Endothelial cell of umbilical vein (primary cell): Measurements from ENCODE around the gene NALCN. TPM values are rescaled to one million over a fixed set of nuclear protein-coding genes. Genes with fewer than 3 reads are reported as not detected.

Source experiments
- BruUV-seq: library from RNA; stranded (reverse); fragments of 400-500 nt; replicated peaks from 2 replicates; lab custom pipeline; 2021; lab: Mats Ljungman, UMichigan
- CTCF ChIA-PET: fragments of 300-600, 350-600 bp; sonication (Branson Sonifier 250); formaldehyde crosslinking; loops from one replicate; lab custom pipeline; 2021; ENCODE audit warnings: antibody characterized with exemption, inconsistent platforms; lab: Charles Lee
- POLR2A ChIA-PET: fragments of 300-600, 350-600 bp; sonication (Branson Sonifier 250); formaldehyde crosslinking; loops from one replicate; lab custom pipeline; 2021; ENCODE audit warnings: antibody characterized with exemption, inconsistent platforms; lab: Charles Lee
- DNase-seq: peaks from one replicate; pipeline ENCODE4 v3.0.0-alpha.2; 2011; ENCODE audit warnings: low read depth, low spot score
- FAIRE-seq: peaks from 2 replicates; lab custom pipeline; 2011; peaks lifted over from hg19 to GRCh38; lab: Jason Lieb, UNC
- H2AFZ ChIP-seq: 2 replicates; pipeline ENCODE4 v1.6.0; 2012; ENCODE audit warnings: low read depth, low read length, control low read depth, inconsistent platforms
- H3K27ac ChIP-seq: 2 replicates; pipeline ENCODE4 v1.5.1; 2011; ENCODE audit warnings: low read depth, mild to moderate bottlenecking, control low read depth, low read length, moderate library complexity; ENCODE audit not compliant: insufficient read depth
- H3K27me3 ChIP-seq, 2 experiments: 2 replicates each; pipeline versions ENCODE4 v1.6.0 to v1.6.1; 2011; ENCODE audit warnings: low read length in 2 of 2, mixed read lengths in 1 of 2; ENCODE audit not compliant: control insufficient read depth in 2 of 2, insufficient read depth in 2 of 2
- H3K36me3 ChIP-seq, 2 experiments: 2 replicates in 1 of 2; 3 replicates in 1 of 2; pipeline ENCODE4 v1.5.1; 2011; ENCODE audit warnings: low read length in 2 of 2, mild to moderate bottlenecking in 1 of 2, moderate library complexity in 1 of 2; ENCODE audit not compliant: control insufficient read depth in 2 of 2, insufficient read depth in 2 of 2; ENCODE audit errors: extremely low read depth in 1 of 2
- H3K4me1 ChIP-seq: 3 replicates; pipeline ENCODE4 v1.5.1; 2011; ENCODE audit warnings: mild to moderate bottlenecking, low read length; ENCODE audit not compliant: control insufficient read depth, insufficient read depth; ENCODE audit errors: extremely low read depth
- H3K4me2 ChIP-seq: 2 replicates; pipeline ENCODE4 v1.6.1; 2011; ENCODE audit warnings: low read length, control low read depth, mixed read lengths; ENCODE audit not compliant: insufficient read depth
- H3K4me3 ChIP-seq, 3 experiments: fragments of 200-600 bp in 1 of 3; sonication (generic), shearing (Covaris generic) in 1 of 3; replicated peaks in 1 of 3; 2 replicates each; pipeline ENCODE4 v1.5.1; 2011 to 2016; ENCODE audit warnings: control low read depth in 3 of 3, low read length in 3 of 3, mild to moderate bottlenecking in 2 of 3, inconsistent platforms in 1 of 3, low read depth in 1 of 3, moderate library complexity in 1 of 3; ENCODE audit not compliant: insufficient read depth in 1 of 3
- H3K79me2 ChIP-seq: 2 replicates; pipeline ENCODE4 v1.6.0; 2012; ENCODE audit warnings: low read length, inconsistent platforms; ENCODE audit not compliant: control insufficient read depth, insufficient read depth
- H3K9ac ChIP-seq: replicated peaks from 2 replicates; pipeline ENCODE3; 2011; ENCODE audit warnings: low read length, control low read depth; ENCODE audit not compliant: insufficient read depth; ENCODE audit errors: extremely low read depth
- H3K9me1 ChIP-seq: replicated peaks from 3 replicates; pipeline ENCODE4 v1.6.0; 2011; ENCODE audit warnings: mild to moderate bottlenecking, low read length; ENCODE audit not compliant: control insufficient read depth, insufficient read depth; ENCODE audit errors: extremely low read depth
- H3K9me3 ChIP-seq: replicated peaks from 2 replicates; pipeline ENCODE4 v1.5.1; 2012; ENCODE audit warnings: low read length, inconsistent platforms; ENCODE audit not compliant: control insufficient read depth, insufficient read depth
- H4K20me1 ChIP-seq: replicated peaks from 2 replicates; pipeline ENCODE3; 2011; ENCODE audit warnings: mild to moderate bottlenecking, low read length; ENCODE audit not compliant: control insufficient read depth, insufficient read depth; ENCODE audit errors: extremely low read depth
- CTCF ChIP-seq, 2 donors: IDR thresholded peaks; 1 replicate in 1 of 2; 2 replicates in 1 of 2; pipeline ENCODE4 v1.5.1; 2011; ENCODE audit warnings: low read length in 2 of 2, mild to moderate bottlenecking in 2 of 2, moderate library complexity in 2 of 2, control low read depth in 1 of 2, inconsistent platforms in 1 of 2, low read depth in 1 of 2; ENCODE audit not compliant: insufficient read depth in 1 of 2; ENCODE audit errors: extremely low read depth in 1 of 2
- EZH2 ChIP-seq: IDR thresholded peaks from 2 replicates; pipeline ENCODE4 v1.6.1; 2012; ENCODE audit warnings: borderline replicate concordance, low read depth, mild to moderate bottlenecking, moderate library complexity, low read length, inconsistent platforms; ENCODE audit not compliant: severe bottlenecking
- FOS ChIP-seq: IDR thresholded peaks from 2 replicates; pipeline ENCODE4 v1.6.1; 2011; ENCODE audit warnings: mild to moderate bottlenecking, low read length, moderate library complexity, borderline replicate concordance; ENCODE audit not compliant: insufficient read depth
- GATA2 ChIP-seq: IDR thresholded peaks from 2 replicates; pipeline ENCODE4 v1.7.0; 2011; ENCODE audit warnings: low read depth, mild to moderate bottlenecking, moderate library complexity, mixed read lengths, low read length; ENCODE audit not compliant: insufficient read length, insufficient read depth
- JUN ChIP-seq: IDR thresholded peaks from 2 replicates; pipeline ENCODE4 v1.6.1; 2011; ENCODE audit warnings: borderline replicate concordance, low read depth; ENCODE audit not compliant: insufficient read length, insufficient read depth
- MAX ChIP-seq: IDR thresholded peaks from 2 replicates; pipeline ENCODE4 v1.6.1; 2011; ENCODE audit not compliant: insufficient read depth, insufficient read length
- MYC ChIP-seq: IDR thresholded peaks from one replicate; pipeline ENCODE4 v1.6.1; 2011; ENCODE audit warnings: mild to moderate bottlenecking, low read depth, low read length
- POLR2A ChIP-seq: IDR thresholded peaks from 2 replicates; pipeline ENCODE4 v1.6.1; 2012; ENCODE audit warnings: low read depth, mild to moderate bottlenecking, control low read depth, low read length
- POLR2AphosphoS5 ChIP-seq: IDR thresholded peaks from 2 replicates; pipeline ENCODE4 v1.6.1; 2012; ENCODE audit warnings: low read depth, mild to moderate bottlenecking, control low read depth, low read length, moderate library complexity; ENCODE audit not compliant: insufficient read depth
- dilution Hi-C: fragments of 300-500 bp; cut with MboI; formaldehyde crosslinking; loops from one replicate; pipeline ENCODE4 v1.15.0; 2019; ENCODE audit warnings: low sequenced_read_pairs; ENCODE audit not compliant: extremely low pct_ligation_motif_present
- intact Hi-C: fragments of 100-400 bp; cut with micrococcal nuclease; formaldehyde crosslinking; loops from one replicate; pipeline ENCODE4 v1.10.0; 2022
- polyA plus RNA-seq, 4 experiments: library from polyadenylated mRNA; depleted of rRNA in 3 of 4; stranded (reverse) in 3 of 4; unstranded in 1 of 4; fragments of >200 nt; gene quantifications; 2 replicates each; pipeline versions ENCODE4 v1.2.1 to v1.2.3, GENCODE V29; 2011 to 2012; ENCODE audit warnings: missing spikeins in 1 of 4
- total RNA-seq: library from RNA; stranded (reverse); gene quantifications from 2 replicates; pipeline ENCODE4 v1.2.3, GENCODE V29; 2021

Gene NALCN
- total and polyA plus RNA-seq, 2 donors (not counting 3 experiments of a cell fraction or from before 2014, with no cell fraction given) = 3.3 to 4.4 TPM

- dilution Hi-C loops (no loop called here), intact Hi-C loops (no loop called here)
- Histone ChIP-seq H2AFZ (no peak overlapping the region), H3K9me3 (no peaks in the 10 kb centered on the region), H3K4me3 (no peak overlapping the region), H3K9ac (no peak overlapping the region), H3K9me1 (no peaks in the 10 kb centered on the region), H3K27ac (no peak overlapping the region), H3K4me1 (peaks cover 6% of the 10 kb centered on the region), H4K20me1 (no peaks in the 10 kb centered on the region), H3K36me3 (no peaks in the 10 kb centered on the region), H3K27me3 (no peaks in the 10 kb centered on the region), H3K79me2 (no peaks in the 10 kb centered on the region), H3K4me2 (no peak overlapping the region)
- TF ChIP-seq FOS (no peak), MAX (no peak), GATA2 (no peak), POLR2A (no peak), JUN (no peak), CTCF (IDR thresholded peaks at IDR 0.05; ENCODE audit: extremely low read depth in 1 of 2, insufficient read depth in 1 of 2, low read depth in 1 of 2, low read length in 2 of 2) (no peak), EZH2 (no peak), MYC (no peak), POLR2AphosphoS5 (no peak)
- FAIRE-seq = no peak
- no TSS peak for BruUV-seq
- no peak for DNase-seq
- POLR2A ChIA-PET = no interaction called here
- CTCF ChIA-PET = interaction anchor here (1.8 kb wide), 1 partner anchor 49 kb away, joined by 5 read pairs; no protein-coding TSS in a partner anchor
Observed at GRCh38 chr13:101204270-101205020, 211.9 kb downstream of the NALCN start.
